CD14-positive monocyte (primary cell): Measurements from ENCODE around the gene RHOV. TPM values are rescaled to one million over a fixed set of nuclear protein-coding genes. Genes with fewer than 3 reads are reported as not detected.
A peak's percentile ranks its signal among the peaks of the same experiment; 100 is the strongest.

ENCODE experiments used
- DNase-seq, 3 donors: peaks; one replicate each; pipeline ENCODE4 v3.0.0-alpha.2; 2011 to 2022
- H2AFZ ChIP-seq: 2 replicates; pipeline ENCODE4 v1.6.0; 2012; ENCODE audit warnings: mild to moderate bottlenecking, low read depth, low read length, inconsistent platforms; ENCODE audit not compliant: insufficient read depth, poor library complexity, severe bottlenecking
- H3K27ac ChIP-seq, 2 donors: 1 replicate in 1 of 2; 2 replicates in 1 of 2; pipeline ENCODE4 v1.5.1; 2012 to 2013; ENCODE audit warnings: low read length in 2 of 2, control low read depth in 1 of 2, inconsistent platforms in 1 of 2, low read depth in 1 of 2, mild to moderate bottlenecking in 1 of 2
- H3K27me3 ChIP-seq, 2 donors: one replicate each; pipeline versions ENCODE4 v1.6.0 to v1.6.1; 2011 to 2013; ENCODE audit warnings: low read length in 2 of 2; ENCODE audit not compliant: control insufficient read depth in 2 of 2, insufficient read depth in 2 of 2
- H3K36me3 ChIP-seq, 2 donors: replicated peaks in 1 of 2; 1 replicate in 1 of 2; 2 replicates in 1 of 2; pipeline versions ENCODE4 v1.5.1 to v1.6.1; 2012 to 2013; ENCODE audit warnings: low read length in 2 of 2, control low read depth in 1 of 2, inconsistent platforms in 1 of 2, mild to moderate bottlenecking in 1 of 2; ENCODE audit not compliant: insufficient read depth in 2 of 2, control insufficient read depth in 1 of 2
- H3K4me1 ChIP-seq, 2 donors: 1 replicate in 1 of 2; 2 replicates in 1 of 2; pipeline versions ENCODE4 v1.5.1 to v1.6.1; 2012 to 2013; ENCODE audit warnings: low read length in 2 of 2, control low read depth in 1 of 2, inconsistent platforms in 1 of 2, mild to moderate bottlenecking in 1 of 2, moderate library complexity in 1 of 2; ENCODE audit not compliant: insufficient read depth in 2 of 2, control insufficient read depth in 1 of 2
- H3K4me2 ChIP-seq: replicated peaks from 2 replicates; pipeline ENCODE3; 2012; ENCODE audit warnings: low read length, moderate library complexity, mild to moderate bottlenecking; ENCODE audit not compliant: poor library complexity, severe bottlenecking; ENCODE audit errors: extremely low read depth
- H3K4me3 ChIP-seq, 3 experiments: fragments of 200-600 bp in 1 of 3; sonication (generic) in 1 of 3; replicated peaks in 1 of 3; 1 replicate in 2 of 3; 2 replicates in 1 of 3; pipeline ENCODE4 v1.5.1; 2011 to 2013; ENCODE audit warnings: low read length in 3 of 3, mild to moderate bottlenecking in 3 of 3, control low read depth in 2 of 3, low read depth in 2 of 3, inconsistent platforms in 1 of 3, moderate library complexity in 1 of 3
- H3K79me2 ChIP-seq: 2 replicates; pipeline ENCODE4 v1.6.0; 2012; ENCODE audit warnings: mild to moderate bottlenecking, control low read depth, inconsistent platforms, low read length, moderate library complexity; ENCODE audit not compliant: insufficient read depth
- H3K9ac ChIP-seq: 2 replicates; pipeline ENCODE4 v1.6.0; 2017; ENCODE audit warnings: low read length, mild to moderate bottlenecking; ENCODE audit not compliant: insufficient read depth, poor library complexity, severe bottlenecking
- H3K9me3 ChIP-seq, 2 donors: replicated peaks in 1 of 2; 1 replicate in 1 of 2; 2 replicates in 1 of 2; pipeline versions ENCODE4 v1.5.1 to v1.6.1; 2012 to 2013; ENCODE audit warnings: low read length in 2 of 2, control low read depth in 1 of 2; ENCODE audit not compliant: control insufficient read depth in 1 of 2, insufficient read depth in 1 of 2
- H4K20me1 ChIP-seq: 2 replicates; pipeline ENCODE4 v1.6.0; 2012; ENCODE audit warnings: mild to moderate bottlenecking, low read length, control low read depth, moderate library complexity; ENCODE audit not compliant: insufficient read depth
- H3K27ac Mint-ChIP-seq, 7 donors: one replicate each; pipeline ENCODE4 v1.8.0; 2020; ENCODE audit warnings: mild to moderate bottlenecking in 7 of 7, mixed read lengths in 7 of 7, moderate library complexity in 6 of 7, inconsistent platforms in 2 of 7
- H3K27me3 Mint-ChIP-seq, 3 donors: one replicate each; pipeline ENCODE4 v1.8.0; 2021 to 2022; ENCODE audit warnings: low read depth in 3 of 3, mild to moderate bottlenecking in 3 of 3, mixed read lengths in 3 of 3, moderate library complexity in 3 of 3, inconsistent platforms in 1 of 3
- H3K36me3 Mint-ChIP-seq, 2 donors: one replicate each; pipeline ENCODE4 v1.8.0; 2020; ENCODE audit warnings: mixed read lengths in 2 of 2, inconsistent platforms in 1 of 2, mild to moderate bottlenecking in 1 of 2
- H3K4me1 Mint-ChIP-seq: one replicate; pipeline ENCODE4 v1.8.0; 2020; ENCODE audit warnings: mild to moderate bottlenecking, mixed read lengths
- H3K4me3 Mint-ChIP-seq, 2 donors: one replicate each; pipeline ENCODE4 v1.8.0; 2020; ENCODE audit warnings: mild to moderate bottlenecking in 2 of 2, mixed read lengths in 2 of 2, moderate library complexity in 1 of 2
- H3K9me3 Mint-ChIP-seq, 7 donors: one replicate each; pipeline ENCODE4 v1.8.0; 2020 to 2022; ENCODE audit warnings: mixed read lengths in 7 of 7, mild to moderate bottlenecking in 6 of 7, moderate library complexity in 6 of 7, inconsistent platforms in 2 of 7
- CTCF ChIP-seq: fragments of 200-600 bp; IDR thresholded peaks from one replicate; pipeline ENCODE4 v1.8.0; 2022; ENCODE audit warnings: antibody characterized with exemption, mild to moderate bottlenecking
- WGBS: methylation state at CpG from one replicate; pipeline ENCODE4 v1.1.5; 2013; ENCODE audit warnings: missing lambda C conversion rate; ENCODE audit not compliant: insufficient coverage; 5-methylcytosine and 5-hydroxymethylcytosine counted together
- intact Hi-C, 2 donors: fragments of 100-400 bp; cut with micrococcal nuclease; formaldehyde crosslinking; loops; one replicate each; pipeline versions ENCODE4 v1.15.0 to v1.15.1; 2023
- polyA plus RNA-seq, 3 donors: library from polyadenylated mRNA; depleted of rRNA in 1 of 3; unstranded in 2 of 3; stranded (reverse) in 1 of 3; fragments of 300-500 nt in 2 of 3; fragments of >200 nt in 1 of 3; fragmentation: Illumina TruSeq in 2 of 3; gene quantifications; 1 replicate in 2 of 3; 2 replicates in 1 of 3; pipeline ENCODE4 v1.2.3, GENCODE V29; 2012 to 2021

Gene RHOV
- polyA plus RNA-seq, 3 donors, result 0.08 TPM; not detected in 2

- Histone ChIP-seq H4K20me1 (no peaks in the 10 kb centered on the region), H3K79me2 (no peaks in the 10 kb centered on the region), H3K27ac (no peak overlapping the region), H3K4me1 (peaks cover 13 to 16% of the 10 kb centered on the region in 2 donors), H3K9me3 (no peaks in the 10 kb centered on the region), H3K27me3 (no peaks in the 10 kb centered on the region), H3K4me3 (no peak overlapping the region), H2AFZ (no peak overlapping the region), H3K36me3 (no peaks in the 10 kb centered on the region), H3K4me2 (no peak overlapping the region), H3K9ac (no peak overlapping the region)
- TF ChIP-seq CTCF, result no peak
- Mint-ChIP-seq H3K4me1 (peaks cover 14% of the 10 kb centered on the region), H3K27ac (peak overlapping the region in 1 of 7 donors; percentile 53), H3K27me3 (peaks cover 3 to 18% (median 8%) of the 10 kb centered on the region in 3 donors), H3K36me3 (no peaks in the 10 kb centered on the region), H3K4me3 (no peak overlapping the region), H3K9me3 (peaks cover 0 to 2% (median 0%) of the 10 kb centered on the region in 7 donors)
- intact Hi-C loops, result no loop called here
- no peak for DNase-seq
Observed at GRCh38 chr15:40889112-40889511, 15.1 kb upstream of the RHOV start.

- Mint-ChIP-seq H3K4me1 (no peaks in the 10 kb centered on the region), H3K27me3 (peaks cover 2 to 4% (median 4%) of the 10 kb centered on the region in 3 donors), H3K4me3 (no peak overlapping the region), H3K27ac (no peak overlapping the region), H3K9me3 (peaks cover 0 to 6% (median 2%) of the 10 kb centered on the region in 7 donors), H3K36me3 (no peaks in the 10 kb centered on the region)
- Histone ChIP-seq H3K4me3 (no peak overlapping the region), H3K4me1 (no peaks in the 10 kb centered on the region), H3K9me3 (no peaks in the 10 kb centered on the region), H3K79me2 (no peaks in the 10 kb centered on the region), H3K36me3 (no peaks in the 10 kb centered on the region), H3K9ac (no peak overlapping the region), H3K27me3 (no peaks in the 10 kb centered on the region), H4K20me1 (no peaks in the 10 kb centered on the region), H3K4me2 (no peak overlapping the region), H3K27ac (no peak overlapping the region), H2AFZ (no peak overlapping the region)
- no peak for TF ChIP-seq CTCF
- no CpG with 5 or more reads among the region's 1 CpG for WGBS
- no peak for DNase-seq
- intact Hi-C loops, result no loop called here
Observed at GRCh38 chr15:40886586-40886985, 12.6 kb upstream of the RHOV start.
